MM.1S (cell line): ENCODE data around the gene SSC5D.

Experiments
- CTCF ChIP-seq: fragments of 300-600 bp; sonication (generic); IDR thresholded peaks from 2 replicates; pipeline ENCODE4 v1.5.1; 2016; ENCODE audit warnings: antibody characterized with exemption, low read length, mixed read lengths
- EZH2phosphoT487 ChIP-seq: fragments of 300-600 bp; sonication (generic); IDR thresholded peaks from 2 replicates; pipeline ENCODE4 v1.6.1; 2018; ENCODE audit warnings: antibody characterized with exemption, low read length

- TF ChIP-seq CTCF: no peak
- no peak for TF ChIP-seq EZH2phosphoT487
These were observed 4.9 kb downstream of the SSC5D start for GRCh38 chr19:55493052-55493644.
